NB4 (cell line): ENCODE measurements around the gene ANKRD7.

Experiments used
- CTCF ChIP-seq: IDR thresholded peaks from one replicate; pipeline ENCODE4 v1.5.1; 2012; ENCODE audit warnings: low read depth, low read length
- POLR2A ChIP-seq: IDR thresholded peaks from 2 replicates; pipeline ENCODE4 v1.6.1; 2011; ENCODE audit warnings: mild to moderate bottlenecking; ENCODE audit not compliant: insufficient read length; ENCODE audit errors: extremely low read depth

- no peak for TF ChIP-seq POLR2A
- no peak for TF ChIP-seq CTCF
These were observed 10.3 kb upstream of the ANKRD7 start for GRCh38 chr7:118214051-118214832.
